22Rv1 (cell line): ENCODE data around the gene KMT2B.

Experiments
- CTCF ChIP-seq: fragments of 450-650 bp; IDR thresholded peaks from 2 replicates; pipeline ENCODE4 v1.5.1; 2017; ENCODE audit warnings: mild to moderate bottlenecking
- ZFX ChIP-seq: fragments of 450-650 bp; IDR thresholded peaks from 2 replicates; pipeline ENCODE4 v1.6.1; 2017; ENCODE audit warnings: antibody characterized with exemption, borderline replicate concordance

- TF ChIP-seq CTCF: no peak
- TF ChIP-seq ZFX: no peak
Measured at GRCh38 chr19:35715355-35715809, 2.4 kb upstream of the KMT2B start.
